GM12878 (cell line): ENCODE data around the gene CD82. TPM values are rescaled to one million over a fixed set of nuclear protein-coding genes. Genes with fewer than 3 reads are reported as not detected.

Source experiments
- ASH2L ChIP-seq: fragments of 300-600, 200-600 bp; sonication (generic); IDR thresholded peaks from 2 replicates; pipeline ENCODE4 v1.6.1; 2017; ENCODE audit warnings: low read depth, mild to moderate bottlenecking, borderline replicate concordance
- CREM ChIP-seq: IDR thresholded peaks from 2 replicates; pipeline ENCODE4 v1.6.1; 2014; ENCODE audit warnings: antibody characterized with exemption, low read depth
- HDAC2 ChIP-seq: fragments of 200-600 bp; sonication (generic); IDR thresholded peaks from 2 replicates; pipeline ENCODE4 v1.6.1; 2017
- NFIC ChIP-seq: IDR thresholded peaks from 2 replicates; pipeline ENCODE4 v1.6.1; 2012; ENCODE audit warnings: low read depth, mild to moderate bottlenecking, inconsistent platforms, low read length, moderate library complexity
- RCOR1 ChIP-seq: conservative IDR thresholded peaks from 2 replicates; pipeline ENCODE4 v1.6.1; 2012; ENCODE audit warnings: low read depth, low read length, improper control_type of control experiment
- YY1 ChIP-seq: IDR thresholded peaks from 2 replicates; pipeline ENCODE4 v1.6.1; 2011; ENCODE audit warnings: low read depth, mild to moderate bottlenecking, low read length
- ZNF622 ChIP-seq: fragments of 450-650 bp; IDR thresholded peaks from 2 replicates; pipeline ENCODE4 v1.6.1; 2017; ENCODE audit warnings: mild to moderate bottlenecking, inconsistent platforms
- polyA plus RNA-seq, 11 experiments: library from polyadenylated mRNA; depleted of rRNA in 4 of 11; unstranded in 6 of 11; stranded (reverse) in 5 of 11; fragments of >200 nt; fragmentation: Nextera tagmentation in 4 of 11; fragmentation: Illumina TruSeq in 1 of 11; extraction: Ambion mirVana in 4 of 11; extraction: Trizol in 1 of 11; gene quantifications; 1 replicate in 1 of 11; 2 replicates in 10 of 11; pipeline versions ENCODE4 v1.2.1 to v1.2.3, GENCODE V29; 2011 to 2016; ENCODE audit warnings: inconsistent platforms in 2 of 11, missing spikeins in 2 of 11, low read depth in 1 of 11
- total RNA-seq, 4 experiments: library from RNA; depleted of rRNA in 3 of 4; stranded (reverse); fragments of >200 nt in 3 of 4; fragmentation: Illumina TruSeq in 1 of 4; extraction: Trizol in 1 of 4; gene quantifications; 2 replicates each; pipeline versions ENCODE4 v1.2.1 to v1.2.3, GENCODE V29; 2013 to 2021
- TF ChIP-seq, protein P1 (sequence below): IDR thresholded peaks from 2 replicates; pipeline ENCODE4 v1.6.1; 2012; ENCODE audit warnings: improper control_type of control experiment, low read depth, low read length; ENCODE audit not compliant: insufficient replicate concordance

CD82 gene
- total and polyA plus RNA-seq, 10 of the 15 experiments (the other 5 are each of a cell fraction or from before 2014, with no cell fraction given), result 5.2 to 180 (median 84.7) TPM

DNA sequence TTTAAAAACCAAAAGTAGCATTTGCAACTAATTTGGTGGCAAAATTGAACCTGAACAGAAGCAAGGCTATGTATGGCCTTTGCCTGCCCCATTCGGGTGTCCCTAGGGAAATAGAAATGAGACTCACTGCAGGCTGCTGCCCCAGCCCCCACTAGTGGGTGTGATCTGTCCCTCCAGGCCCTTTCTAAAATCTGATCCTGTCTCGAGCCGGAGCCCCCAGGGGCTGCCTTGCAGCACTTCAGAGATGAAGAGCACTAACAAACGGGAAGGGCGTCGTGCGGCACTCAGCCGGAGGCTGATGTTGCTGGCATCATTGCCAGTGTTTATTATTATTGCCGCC, 43.2 kb downstream of the CD82 start (continued):
- TF ChIP-seq HDAC2 (no peak), ZNF622 (no peak), CREM (no peak), ASH2L (no peak), YY1 (peak; percentile 33; the same call in 1 of the 2 replicates), NFIC (peak; percentile 8; the same call in 1 of the 2 replicates), RCOR1 (no peak)
- TF ChIP-seq, protein P1, sequence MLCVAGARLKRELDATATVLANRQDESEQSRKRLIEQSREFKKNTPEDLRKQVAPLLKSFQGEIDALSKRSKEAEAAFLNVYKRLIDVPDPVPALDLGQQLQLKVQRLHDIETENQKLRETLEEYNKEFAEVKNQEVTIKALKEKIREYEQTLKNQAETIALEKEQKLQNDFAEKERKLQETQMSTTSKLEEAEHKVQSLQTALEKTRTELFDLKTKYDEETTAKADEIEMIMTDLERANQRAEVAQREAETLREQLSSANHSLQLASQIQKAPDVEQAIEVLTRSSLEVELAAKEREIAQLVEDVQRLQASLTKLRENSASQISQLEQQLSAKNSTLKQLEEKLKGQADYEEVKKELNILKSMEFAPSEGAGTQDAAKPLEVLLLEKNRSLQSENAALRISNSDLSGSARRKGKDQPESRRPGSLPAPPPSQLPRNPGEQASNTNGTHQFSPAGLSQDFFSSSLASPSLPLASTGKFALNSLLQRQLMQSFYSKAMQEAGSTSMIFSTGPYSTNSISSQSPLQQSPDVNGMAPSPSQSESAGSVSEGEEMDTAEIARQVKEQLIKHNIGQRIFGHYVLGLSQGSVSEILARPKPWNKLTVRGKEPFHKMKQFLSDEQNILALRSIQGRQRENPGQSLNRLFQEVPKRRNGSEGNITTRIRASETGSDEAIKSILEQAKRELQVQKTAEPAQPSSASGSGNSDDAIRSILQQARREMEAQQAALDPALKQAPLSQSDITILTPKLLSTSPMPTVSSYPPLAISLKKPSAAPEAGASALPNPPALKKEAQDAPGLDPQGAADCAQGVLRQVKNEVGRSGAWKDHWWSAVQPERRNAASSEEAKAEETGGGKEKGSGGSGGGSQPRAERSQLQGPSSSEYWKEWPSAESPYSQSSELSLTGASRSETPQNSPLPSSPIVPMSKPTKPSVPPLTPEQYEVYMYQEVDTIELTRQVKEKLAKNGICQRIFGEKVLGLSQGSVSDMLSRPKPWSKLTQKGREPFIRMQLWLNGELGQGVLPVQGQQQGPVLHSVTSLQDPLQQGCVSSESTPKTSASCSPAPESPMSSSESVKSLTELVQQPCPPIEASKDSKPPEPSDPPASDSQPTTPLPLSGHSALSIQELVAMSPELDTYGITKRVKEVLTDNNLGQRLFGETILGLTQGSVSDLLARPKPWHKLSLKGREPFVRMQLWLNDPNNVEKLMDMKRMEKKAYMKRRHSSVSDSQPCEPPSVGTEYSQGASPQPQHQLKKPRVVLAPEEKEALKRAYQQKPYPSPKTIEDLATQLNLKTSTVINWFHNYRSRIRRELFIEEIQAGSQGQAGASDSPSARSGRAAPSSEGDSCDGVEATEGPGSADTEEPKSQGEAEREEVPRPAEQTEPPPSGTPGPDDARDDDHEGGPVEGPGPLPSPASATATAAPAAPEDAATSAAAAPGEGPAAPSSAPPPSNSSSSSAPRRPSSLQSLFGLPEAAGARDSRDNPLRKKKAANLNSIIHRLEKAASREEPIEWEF, result peak; percentile 48
